Heart left ventricle (tissue), 16 donors: ENCODE results near the gene NHERF1. TPM values are rescaled to one million over a fixed set of nuclear protein-coding genes. Genes with fewer than 3 reads are reported as not detected.

Experiments used
- ATAC-seq, 4 donors: fragments of 200-7000 bp; cut with Tn5 transposase; one replicate each; pipeline ENCODE4 v1.9.1; 2020 to 2022; ENCODE audit warnings: moderate library complexity in 4 of 4, mild to moderate bottlenecking in 3 of 4, moderate number of reproducible peaks in 1 of 4
- DNase-seq, 5 donors: peaks; one replicate each; pipeline ENCODE4 v3.0.0-alpha.2; 2020
- H3K27ac ChIP-seq, 12 donors: fragments of 200-600 bp; sonication (generic) in 4 of 12; one replicate each; pipeline versions ENCODE4 v1.5.0 to v1.8.0; 2016 to 2022; ENCODE audit warnings: mild to moderate bottlenecking in 2 of 12
- H3K27me3 ChIP-seq, 9 donors: fragments of 200-600 bp; sonication (generic) in 2 of 9; one replicate each; pipeline versions ENCODE4 v1.5.1 to v1.8.0; 2016 to 2022; ENCODE audit warnings: mild to moderate bottlenecking in 3 of 9
- H3K36me3 ChIP-seq, 9 donors: fragments of 200-600 bp; sonication (generic) in 2 of 9; one replicate each; pipeline versions ENCODE4 v1.5.0 to v1.8.0; 2018 to 2022; ENCODE audit warnings: mild to moderate bottlenecking in 2 of 9
- H3K4me1 ChIP-seq, 12 donors: fragments of 200-600 bp; sonication (generic) in 4 of 12; one replicate each; pipeline versions ENCODE4 v1.5.0 to v1.8.0; 2016 to 2022; ENCODE audit warnings: mild to moderate bottlenecking in 3 of 12
- H3K4me3 ChIP-seq, 12 donors: fragments of 200-600 bp; sonication (generic) in 4 of 12; one replicate each; pipeline versions ENCODE4 v1.5.0 to v1.8.0; 2017 to 2022; ENCODE audit warnings: mild to moderate bottlenecking in 9 of 12, moderate library complexity in 4 of 12
- H3K9me3 ChIP-seq, 12 donors: fragments of 200-600 bp; sonication (generic) in 4 of 12; one replicate each; pipeline versions ENCODE4 v1.5.0 to v1.8.0; 2016 to 2022; ENCODE audit warnings: mild to moderate bottlenecking in 1 of 12
- CTCF ChIP-seq, 12 donors: fragments of 200-600 bp; sonication (generic) in 4 of 12; IDR thresholded peaks; one replicate each; pipeline versions ENCODE4 v1.5.0 to v1.8.0; 2018 to 2022; ENCODE audit warnings: antibody characterized with exemption in 12 of 12, mild to moderate bottlenecking in 5 of 12
- POLR2A ChIP-seq, 2 donors: fragments of 450-650 bp; IDR thresholded peaks; one replicate each; pipeline ENCODE4 v1.6.1; 2017; ENCODE audit warnings: antibody characterized with exemption in 2 of 2, mild to moderate bottlenecking in 2 of 2, moderate library complexity in 2 of 2
- WGBS, 4 donors: extraction: QIAGEN DNeasy Blood & Tissue Kit in 2 of 4; methylation state at CpG; one replicate each; pipeline versions ENCODE4 v1.1.5 to v1.1.7; 2013 to 2018; 5-methylcytosine and 5-hydroxymethylcytosine counted together
- intact Hi-C, 10 donors: fragments of 100-400 bp; cut with DNase I; formaldehyde crosslinking; loops; one replicate each; pipeline versions ENCODE4 v1.11.1 to v1.14.2; 2022
- polyA plus RNA-seq, 2 donors: library from polyadenylated mRNA; stranded (reverse); fragments of 200-250 nt; gene quantifications; one replicate each; pipeline ENCODE4 v1.2.3, GENCODE V29; 2013
- total RNA-seq, 9 donors: library from RNA; depleted of rRNA in 2 of 9; stranded (reverse); fragments of >200 nt in 2 of 9; fragmentation: NEBNext Ultra II Directional in 3 of 9; extraction: Animal tissue kit (Norgen Biotek cat#: 25700) in 3 of 9; gene quantifications; one replicate each; pipeline versions ENCODE4 v1.1.0 to v1.2.4, GENCODE V29; 2016 to 2023
- donor health status: ischemic (EF 13 %, LVEDD 7.1; RV severe dilation, severe dysfunction).
- donor health status: healthy with polysubstance abuse.
- donor health status: DM: no; HTN: yes; CAD: no.
- donor health status: DM: no; HTN: no; CAD: no.
- donor health status: ischemic (EF 25% LVEDD 6.9; RV normal size, moderate dysfunction).
- donor health status: ischemic (EF 25% LVEDD 5.7; RV mildly dilated, moderate dysfunction).
- donor health status: healthy.
- donor health status: DM: yes; HTN: yes; CAD: no.
- donor health status: ischemic (EF 35%, LVEDD 5.7; RV mildly dilated, moderate dysfunction).
- donor health status: nonischemic (EF 11% LVEDD 7.7; RV severe dilation, severe dysfunction).
- donor health status: DM: yes; HTN: yes; CAD: no.
- donor health status: PGD.
- donor health status: ischemic (EF 29% LVEDD 5.4; RV normal size, mild dysfunction).
- donor health status: nonischemic (EF 23%, LVEDD 6.1; RV moderate dilation, normal function).

Gene NHERF1
- total and polyA plus RNA-seq, 11 donors = 7.5 to 42.2 (median 19.2) TPM

- Histone ChIP-seq H3K36me3 (peaks cover 0 to 88% (median 65%) of the 10 kb centered on the region in 9 donors), H3K27me3 (no peaks in the 10 kb centered on the region), H3K27ac (no peak overlapping the region), H3K4me3 (no peak overlapping the region), H3K4me1 (peaks cover 0 to 5% (median 0%) of the 10 kb centered on the region in 12 donors), H3K9me3 (no peaks in the 10 kb centered on the region)
- DNase-seq = no peak
- peak in 1 of 4 donors; percentile 41 for ATAC-seq
- no peak for TF ChIP-seq CTCF (IDR thresholded peaks at IDR 0.05)
- 71 to 86% (median 78%) methylated on average over 4 of the region's 4 CpGs for WGBS, 4 donors
- intact Hi-C loops = loop anchor here in 2 of 10 donors (1.0 to 10.0 kb wide), 2 partner anchors 39 to 159 kb away; no protein-coding TSS in a partner anchor
Measured at GRCh38 chr17:74796211-74796610, 47.8 kb downstream of the NHERF1 start.

GRCh38 chr17:74796866-74797265, 48.4 kb downstream of the NHERF1 start:
- intact Hi-C loops = loop anchor here in 2 of 10 donors (1.0 to 10.0 kb wide), 2 partner anchors 38 to 158 kb away; no protein-coding TSS in a partner anchor
- Histone ChIP-seq H3K4me1 (no peaks in the 10 kb centered on the region), H3K4me3 (no peak overlapping the region), H3K27ac (no peak overlapping the region), H3K9me3 (no peaks in the 10 kb centered on the region), H3K27me3 (no peaks in the 10 kb centered on the region), H3K36me3 (peaks cover 0 to 93% (median 65%) of the 10 kb centered on the region in 9 donors)
- 94 to 95% (median 95%) methylated on average over 6 of the region's 6 CpGs for WGBS, 4 donors
- DNase-seq (no peak), ATAC-seq (no peak)
- TF ChIP-seq CTCF (IDR thresholded peaks at IDR 0.05) (no peak), POLR2A (IDR thresholded peaks at IDR 0.05) (no peak)

GRCh38 chr17:74797824-74798223, 49.4 kb downstream of the NHERF1 start:
- ATAC-seq = no peak

GRCh38 chr17:74798239-74798707, 49.8 kb downstream of the NHERF1 start:
- H3K36me3 ChIP-seq = peaks cover 0 to 90% (median 65%) of the 10 kb centered on the region in 9 donors
- intact Hi-C loops = loop anchor here in 1 of 10 donors (10.0 kb wide), 1 partner anchor 157 kb away; no protein-coding TSS in a partner anchor
- 63 to 77% (median 69%) methylated on average over 8 of the region's 8 CpGs for WGBS, 4 donors

More at GRCh38 chr17:74797824-74798223, 49.4 kb downstream of the NHERF1 start:
- intact Hi-C loops = loop anchor here in 1 of 10 donors (10.0 kb wide), 1 partner anchor 157 kb away; no protein-coding TSS in a partner anchor
- WGBS, 4 donors = 89 to 98% (median 94%) methylated on average over 4 of the region's 4 CpGs
- no peak for DNase-seq
- peaks cover 0 to 90% (median 65%) of the 10 kb centered on the region in 9 donors for H3K36me3 ChIP-seq
- TF ChIP-seq POLR2A (IDR thresholded peaks at IDR 0.05) (no peak), CTCF (IDR thresholded peaks at IDR 0.05) (no peak)
- H3K27ac ChIP-seq = no peak overlapping the region
- H3K9me3 ChIP-seq = no peaks in the 10 kb centered on the region
- H3K27me3 ChIP-seq = no peaks in the 10 kb centered on the region
- no peak overlapping the region for H3K4me3 ChIP-seq
- H3K4me1 ChIP-seq = no peaks in the 10 kb centered on the region

More at GRCh38 chr17:74798239-74798707, 49.8 kb downstream of the NHERF1 start:
- H3K27ac ChIP-seq = no peak overlapping the region
- ATAC-seq = no peak
- H3K9me3 ChIP-seq = no peaks in the 10 kb centered on the region
- H3K4me1 ChIP-seq = no peaks in the 10 kb centered on the region
- H3K4me3 ChIP-seq = no peak overlapping the region
- TF ChIP-seq CTCF (IDR thresholded peaks at IDR 0.05) (no peak), POLR2A (IDR thresholded peaks at IDR 0.05) (no peak)
- no peak for DNase-seq
- H3K27me3 ChIP-seq = no peaks in the 10 kb centered on the region
